SU-DHL-6 (cell line): ENCODE measurements around the gene FASLG.

Source experiments
- EZH2phosphoT487 ChIP-seq: fragments of 200-600 bp; sonication (generic), shearing (Covaris generic); conservative IDR thresholded peaks from 2 replicates; pipeline ENCODE4 v1.6.1; 2018; ENCODE audit warnings: mild to moderate bottlenecking, antibody characterized with exemption, low read length, moderate library complexity, mixed read lengths
- TF ChIP-seq, protein P1 (sequence below): fragments of 200-600 bp; sonication (generic); IDR thresholded peaks from one replicate; pipeline ENCODE4 v1.5.1; 2017; ENCODE audit warnings: antibody characterized with exemption, mild to moderate bottlenecking, low read length, moderate library complexity; ENCODE audit not compliant: insufficient read depth, poor library complexity, severe bottlenecking

GRCh38 chr1:172653015-172653709 lies 5.7 kb upstream of the FASLG start:
- TF ChIP-seq, protein P1, sequence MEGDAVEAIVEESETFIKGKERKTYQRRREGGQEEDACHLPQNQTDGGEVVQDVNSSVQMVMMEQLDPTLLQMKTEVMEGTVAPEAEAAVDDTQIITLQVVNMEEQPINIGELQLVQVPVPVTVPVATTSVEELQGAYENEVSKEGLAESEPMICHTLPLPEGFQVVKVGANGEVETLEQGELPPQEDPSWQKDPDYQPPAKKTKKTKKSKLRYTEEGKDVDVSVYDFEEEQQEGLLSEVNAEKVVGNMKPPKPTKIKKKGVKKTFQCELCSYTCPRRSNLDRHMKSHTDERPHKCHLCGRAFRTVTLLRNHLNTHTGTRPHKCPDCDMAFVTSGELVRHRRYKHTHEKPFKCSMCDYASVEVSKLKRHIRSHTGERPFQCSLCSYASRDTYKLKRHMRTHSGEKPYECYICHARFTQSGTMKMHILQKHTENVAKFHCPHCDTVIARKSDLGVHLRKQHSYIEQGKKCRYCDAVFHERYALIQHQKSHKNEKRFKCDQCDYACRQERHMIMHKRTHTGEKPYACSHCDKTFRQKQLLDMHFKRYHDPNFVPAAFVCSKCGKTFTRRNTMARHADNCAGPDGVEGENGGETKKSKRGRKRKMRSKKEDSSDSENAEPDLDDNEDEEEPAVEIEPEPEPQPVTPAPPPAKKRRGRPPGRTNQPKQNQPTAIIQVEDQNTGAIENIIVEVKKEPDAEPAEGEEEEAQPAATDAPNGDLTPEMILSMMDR = no peak
- TF ChIP-seq EZH2phosphoT487 = no peak
